ENCODE results near the gene USP44. TPM values are rescaled to one million over a fixed set of nuclear protein-coding genes. Genes with fewer than 3 reads are reported as not detected.
"Not testable (repeated sequence)": the region's sequence is repeated elsewhere in the genome, so short reads cannot be mapped to it uniquely, and the experiment has no call there.

The USP44 gene
- total and polyA plus RNA-seq, 2 of the 8 experiments (the other 6 are each of a cell fraction or from before 2014, with no cell fraction given), result 129 to 197 TPM

GRCh38 chr12:95482564-95482963 is 68.7 kb downstream of the USP44 start:
- not testable (repeated sequence) for H3K27ac ChIP-seq (ENCODE audit: low read depth, low read length); H3K79me1 ChIP-seq (ENCODE audit: low read depth, low read length); H3K23ac ChIP-seq (ENCODE audit: insufficient read length); H2BK12ac ChIP-seq (ENCODE audit: low read depth, low read length); H3K9ac ChIP-seq (replicated peaks in 1 of 4; ENCODE audit: extremely low read depth in 1 of 4, low read depth in 3 of 4, low read length in 3 of 4); H3K23me2 ChIP-seq (ENCODE audit: low read depth, low read length); DNase-seq (ENCODE audit: low read depth in 1 of 2, low spot score in 2 of 2); H3K27me3 ChIP-seq (replicated peaks in 1 of 4; ENCODE audit: control insufficient read depth in 3 of 4, extremely low read depth in 1 of 4, insufficient read depth in 3 of 4, low read length in 3 of 4); H2BK5ac ChIP-seq (ENCODE audit: low read depth, low read length); H2BK20ac ChIP-seq (ENCODE audit: low read length); H2AK5ac ChIP-seq (ENCODE audit: low read depth, low read length); H3K14ac ChIP-seq (ENCODE audit: insufficient read length); FAIRE-seq; H3K4me3 ChIP-seq (ENCODE audit: extremely low read depth in 1 of 4, insufficient read depth in 2 of 4, low read depth in 3 of 4, low read length in 4 of 4); H3K56ac ChIP-seq (replicated peaks; ENCODE audit: insufficient read length, low read depth, low read length); H4K91ac ChIP-seq (replicated peaks; ENCODE audit: insufficient read length, low read length); H2BK15ac ChIP-seq (ENCODE audit: low read length); H4K8ac ChIP-seq (ENCODE audit: extremely low read depth, insufficient read depth, low read length); H3K4me1 ChIP-seq (replicated peaks in 1 of 4; ENCODE audit: control insufficient read depth in 3 of 4, insufficient read depth in 4 of 4, low read length in 3 of 4); H2BK120ac ChIP-seq (replicated peaks; ENCODE audit: low read depth, low read length); H3K18ac ChIP-seq (ENCODE audit: extremely low read depth, low read length); H3K4ac ChIP-seq (replicated peaks; ENCODE audit: insufficient read length, low read depth, low read length); H4K5ac ChIP-seq (ENCODE audit: insufficient read length, low read depth, low read length); H2AFZ ChIP-seq (ENCODE audit: low read length); H3K9me3 ChIP-seq (ENCODE audit: insufficient read depth in 2 of 2, low read depth in 1 of 2, low read length in 1 of 2); H3K4me2 ChIP-seq (ENCODE audit: insufficient read depth in 1 of 2, low read depth in 2 of 2, low read length in 2 of 2)
- POLR2A ChIA-PET (ENCODE audit: partially characterized antibody), result interaction anchor here (0.7 to 3.0 kb wide), 2 partner anchors 8 to 18 kb away, joined by 4 to 7 read pairs; partner anchors contain the start of gene METAP2
- Histone ChIP-seq H4K20me1 (replicated peaks in 1 of 2; ENCODE audit: control insufficient read depth in 1 of 2, insufficient read depth in 2 of 2, low read length in 2 of 2) (peaks cover 6 to 11% of the 10 kb centered on the region in 2 experiments), H3K36me3 (ENCODE audit: control insufficient read depth in 2 of 4, insufficient read depth in 4 of 4, low read length in 3 of 4) (peaks cover 2 to 40% (median 25%) of the 10 kb centered on the region in 4 experiments; a peak in 6 of 8 replicates), H3K79me2 (ENCODE audit: control insufficient read depth in 1 of 2, insufficient read depth in 2 of 2, low read length in 2 of 2) (peaks cover 9 to 70% of the 10 kb centered on the region in 2 experiments)
- CTCF ChIA-PET (ENCODE audit: partially characterized antibody), result interaction anchor here (0.6 to 1.3 kb wide), 2 partner anchors 52 to 365 kb away, joined by 3 to 5 read pairs; no protein-coding TSS in a partner anchor
- WGBS, 2 experiments (ENCODE audit: extremely low coverage in 1 of 2, insufficient coverage in 1 of 2, insufficient read length in 1 of 2, insufficient replicate concordance in 2 of 2, low coverage in 1 of 2, low lambda C conversion rate in 2 of 2, missing lambda C conversion rate in 1 of 2), result 90% methylated on average over 6 of the region's 6 CpGs; no CpG with 5 or more reads in 1 of the 2 experiments
